SK-N-SH treated with all-trans-retinoic acid at 6 μM for 48 hours (cell line): ENCODE measurements around the gene MCM10.

ENCODE experiments used
- SNAI2 ChIP-seq: fragments of 250-450 bp; sonication (Bioruptor Pico); IDR thresholded peaks from 2 replicates; pipeline ENCODE4 v1.5.0; 2020; ENCODE audit warnings: mild to moderate bottlenecking, moderate library complexity
- ZFP30 ChIP-seq: fragments of 450-650 bp; formaldehyde crosslinking; IDR thresholded peaks from 2 replicates; pipeline ENCODE4 v1.5.0; 2022; ENCODE audit warnings: mild to moderate bottlenecking, moderate library complexity
- ZNF565 ChIP-seq: fragments of 450-650 bp; formaldehyde crosslinking; conservative IDR thresholded peaks from 2 replicates; pipeline ENCODE4 v1.5.0; 2020; ENCODE audit warnings: low read depth, mild to moderate bottlenecking, moderate library complexity
- ZNF70 ChIP-seq: fragments of 450-650 bp; formaldehyde crosslinking; IDR thresholded peaks from 2 replicates; pipeline ENCODE4 v1.5.0; 2020; ENCODE audit warnings: mild to moderate bottlenecking, moderate library complexity
- TF ChIP-seq, protein P1 (sequence below): fragments of 250-450 bp; sonication (Bioruptor Pico); IDR thresholded peaks from 2 replicates; pipeline ENCODE4 v1.8.0; 2020; ENCODE audit warnings: mild to moderate bottlenecking, moderate library complexity, borderline replicate concordance

DNA sequence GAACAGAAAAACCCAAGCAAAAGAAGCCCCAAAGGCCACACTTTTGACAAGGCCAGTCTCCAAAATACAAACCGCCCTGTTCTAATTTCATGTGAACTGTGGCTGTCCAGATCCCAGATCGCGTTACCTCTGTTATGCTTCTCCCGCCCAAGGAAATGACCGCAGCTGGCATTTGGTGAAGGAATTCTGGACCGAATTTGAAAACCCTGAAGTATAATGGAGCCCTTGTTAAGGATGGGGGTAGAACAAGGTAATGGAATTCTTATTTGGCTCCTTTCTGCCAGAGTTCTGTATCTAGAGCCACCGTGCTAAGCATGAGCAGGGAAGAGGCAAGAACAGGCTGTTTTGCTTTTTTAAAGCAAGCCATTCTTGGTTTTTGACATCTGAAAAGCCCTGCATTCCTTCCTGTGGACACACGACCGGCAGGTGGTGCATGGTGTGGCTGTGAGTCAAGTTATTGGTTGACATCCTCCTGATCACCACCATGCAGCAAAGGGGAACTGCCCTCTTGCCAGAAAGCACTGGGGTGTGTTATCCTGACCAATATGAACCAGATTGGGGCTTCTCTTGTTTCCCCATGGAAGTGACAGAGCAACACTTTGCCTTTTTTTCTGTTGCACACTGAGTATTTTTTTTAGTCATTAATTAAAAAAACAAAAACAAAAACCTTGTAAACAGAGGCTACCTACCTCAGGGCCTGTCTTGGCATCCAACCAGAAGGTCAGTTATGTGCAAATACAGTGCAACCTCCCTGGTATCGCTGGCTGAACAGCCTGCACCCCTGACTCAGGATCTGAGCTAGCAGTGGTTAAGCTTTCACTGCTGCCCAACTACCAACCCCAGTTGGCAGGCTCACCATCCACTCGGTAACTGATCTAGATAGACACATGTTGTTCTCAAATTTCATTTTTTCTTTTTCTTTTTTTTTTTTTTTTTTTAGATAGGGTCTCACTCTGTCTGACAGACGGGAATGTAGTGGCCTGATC, 58.6 kb downstream of the MCM10 start:
- TF ChIP-seq, protein P1, sequence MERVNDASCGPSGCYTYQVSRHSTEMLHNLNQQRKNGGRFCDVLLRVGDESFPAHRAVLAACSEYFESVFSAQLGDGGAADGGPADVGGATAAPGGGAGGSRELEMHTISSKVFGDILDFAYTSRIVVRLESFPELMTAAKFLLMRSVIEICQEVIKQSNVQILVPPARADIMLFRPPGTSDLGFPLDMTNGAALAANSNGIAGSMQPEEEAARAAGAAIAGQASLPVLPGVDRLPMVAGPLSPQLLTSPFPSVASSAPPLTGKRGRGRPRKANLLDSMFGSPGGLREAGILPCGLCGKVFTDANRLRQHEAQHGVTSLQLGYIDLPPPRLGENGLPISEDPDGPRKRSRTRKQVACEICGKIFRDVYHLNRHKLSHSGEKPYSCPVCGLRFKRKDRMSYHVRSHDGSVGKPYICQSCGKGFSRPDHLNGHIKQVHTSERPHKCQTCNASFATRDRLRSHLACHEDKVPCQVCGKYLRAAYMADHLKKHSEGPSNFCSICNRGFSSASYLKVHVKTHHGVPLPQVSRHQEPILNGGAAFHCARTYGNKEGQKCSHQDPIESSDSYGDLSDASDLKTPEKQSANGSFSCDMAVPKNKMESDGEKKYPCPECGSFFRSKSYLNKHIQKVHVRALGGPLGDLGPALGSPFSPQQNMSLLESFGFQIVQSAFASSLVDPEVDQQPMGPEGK (CRISPR knock-in tag): no peak
- TF ChIP-seq ZNF70 (CRISPR knock-in tag): no peak
- no peak for TF ChIP-seq ZNF565 (CRISPR knock-in tag)
- no peak for TF ChIP-seq SNAI2 (CRISPR knock-in tag)
- no peak for TF ChIP-seq ZFP30 (CRISPR knock-in tag)
